Neural progenitor cell (in vitro differentiated cells): Measurements from ENCODE around the gene AHSA1.

ENCODE experiments used
- EZH2 ChIP-seq: fragments of 200-600 bp; sonication (generic); IDR thresholded peaks from 2 replicates; pipeline ENCODE4 v1.6.1; 2017; ENCODE audit warnings: antibody characterized with exemption, mild to moderate bottlenecking, moderate library complexity
- EZH2phosphoT487 ChIP-seq: fragments of 200-600 bp; sonication (generic); IDR thresholded peaks from 2 replicates; pipeline ENCODE4 v1.6.1; 2017; ENCODE audit warnings: antibody characterized with exemption
- TF ChIP-seq, protein P1 (sequence below): fragments of 200-600 bp; sonication (generic); IDR thresholded peaks from 2 replicates; pipeline ENCODE4 v1.5.1; 2017; ENCODE audit warnings: antibody characterized with exemption, mild to moderate bottlenecking

DNA sequence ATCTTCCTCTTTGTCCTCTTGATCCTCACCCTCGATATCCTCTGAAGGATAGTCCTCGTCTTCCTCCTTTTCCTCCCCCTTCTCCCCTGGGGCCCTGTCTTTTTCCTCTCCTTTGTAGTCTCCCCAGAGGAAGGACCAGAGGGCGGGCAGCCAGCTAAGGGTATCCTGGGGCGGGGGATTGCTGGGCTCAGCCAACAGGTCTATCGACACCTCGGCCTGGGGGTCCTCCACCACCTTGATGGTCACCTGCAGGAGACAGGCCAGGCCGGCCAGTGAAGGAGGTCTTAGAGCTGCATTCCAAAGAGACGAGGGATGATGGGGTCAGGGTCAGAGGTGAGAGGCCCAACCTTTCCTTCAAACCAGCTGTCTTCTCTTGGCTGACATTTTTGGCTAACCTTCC lies 24.5 kb downstream of the AHSA1 start:
- TF ChIP-seq, protein P1, sequence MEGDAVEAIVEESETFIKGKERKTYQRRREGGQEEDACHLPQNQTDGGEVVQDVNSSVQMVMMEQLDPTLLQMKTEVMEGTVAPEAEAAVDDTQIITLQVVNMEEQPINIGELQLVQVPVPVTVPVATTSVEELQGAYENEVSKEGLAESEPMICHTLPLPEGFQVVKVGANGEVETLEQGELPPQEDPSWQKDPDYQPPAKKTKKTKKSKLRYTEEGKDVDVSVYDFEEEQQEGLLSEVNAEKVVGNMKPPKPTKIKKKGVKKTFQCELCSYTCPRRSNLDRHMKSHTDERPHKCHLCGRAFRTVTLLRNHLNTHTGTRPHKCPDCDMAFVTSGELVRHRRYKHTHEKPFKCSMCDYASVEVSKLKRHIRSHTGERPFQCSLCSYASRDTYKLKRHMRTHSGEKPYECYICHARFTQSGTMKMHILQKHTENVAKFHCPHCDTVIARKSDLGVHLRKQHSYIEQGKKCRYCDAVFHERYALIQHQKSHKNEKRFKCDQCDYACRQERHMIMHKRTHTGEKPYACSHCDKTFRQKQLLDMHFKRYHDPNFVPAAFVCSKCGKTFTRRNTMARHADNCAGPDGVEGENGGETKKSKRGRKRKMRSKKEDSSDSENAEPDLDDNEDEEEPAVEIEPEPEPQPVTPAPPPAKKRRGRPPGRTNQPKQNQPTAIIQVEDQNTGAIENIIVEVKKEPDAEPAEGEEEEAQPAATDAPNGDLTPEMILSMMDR = no peak
- TF ChIP-seq EZH2phosphoT487 (no peak), EZH2 (no peak)
